MM.1S (cell line): ENCODE results near the gene UHRF1.

Source experiments
- DNase-seq: peaks from one replicate; pipeline ENCODE4 v3.0.0-alpha.2; 2015
- H2AFZ ChIP-seq: fragments of 300-600 bp; sonication (generic); 2 replicates; pipeline ENCODE4 v1.6.0; 2016; ENCODE audit warnings: antibody characterized with exemption, low read length
- H3F3A ChIP-seq: fragments of 300-600 bp; sonication (generic); 2 replicates; pipeline ENCODE4 v1.6.1; 2016; ENCODE audit warnings: mild to moderate bottlenecking, antibody characterized with exemption, low read length, moderate library complexity, mixed read lengths; ENCODE audit not compliant: insufficient read depth
- H3K27ac ChIP-seq: fragments of 300-600 bp; sonication (generic); 2 replicates; pipeline ENCODE4 v1.5.1; 2016; ENCODE audit warnings: mild to moderate bottlenecking, low read length
- H3K27me3 ChIP-seq: fragments of 300-600 bp; sonication (generic); replicated peaks from 2 replicates; pipeline ENCODE4 v1.6.0; 2016; ENCODE audit warnings: low read length; ENCODE audit not compliant: insufficient read depth
- H3K36me3 ChIP-seq: fragments of 300-600 bp; sonication (generic); replicated peaks from 2 replicates; pipeline ENCODE4 v1.6.1; 2016; ENCODE audit warnings: mild to moderate bottlenecking, low read length, mixed read lengths; ENCODE audit not compliant: insufficient read depth
- H3K4me1 ChIP-seq: fragments of 300-600 bp; sonication (generic); 2 replicates; pipeline ENCODE4 v1.6.1; 2016; ENCODE audit warnings: low read length, mixed read lengths
- H3K4me2 ChIP-seq: fragments of 300-600 bp; sonication (generic); 2 replicates; pipeline ENCODE4 v1.6.0; 2016; ENCODE audit warnings: low read depth, low read length
- H3K4me3 ChIP-seq: fragments of 300-600 bp; sonication (generic); 2 replicates; pipeline ENCODE4 v1.5.1; 2016; ENCODE audit warnings: low read length, mixed read lengths
- H3K79me2 ChIP-seq: fragments of 300-600 bp; sonication (generic); 2 replicates; pipeline ENCODE4 v1.6.1; 2016; ENCODE audit warnings: mixed run types, low read length, mixed read lengths
- H3K9ac ChIP-seq: fragments of 300-600 bp; sonication (generic); 2 replicates; pipeline ENCODE4 v1.6.1; 2016; ENCODE audit warnings: low read length, mixed read lengths
- H3K9me2 ChIP-seq: fragments of 300-600 bp; sonication (generic); replicated peaks from 2 replicates; pipeline ENCODE4 v1.6.1; 2016; ENCODE audit warnings: mild to moderate bottlenecking, low read length, mixed read lengths; ENCODE audit not compliant: insufficient read depth
- H3K9me3 ChIP-seq: fragments of 300-600 bp; sonication (generic); replicated peaks from 2 replicates; pipeline ENCODE4 v1.6.1; 2016; ENCODE audit warnings: mild to moderate bottlenecking, low read length, mixed read lengths; ENCODE audit not compliant: insufficient read depth
- H4K20me1 ChIP-seq: fragments of 300-600 bp; sonication (generic); 2 replicates; pipeline ENCODE4 v1.6.1; 2016; ENCODE audit warnings: mild to moderate bottlenecking, low read length, moderate library complexity, mixed read lengths; ENCODE audit not compliant: insufficient read depth
- CTCF ChIP-seq: fragments of 300-600 bp; sonication (generic); IDR thresholded peaks from 2 replicates; pipeline ENCODE4 v1.5.1; 2016; ENCODE audit warnings: antibody characterized with exemption, low read length, mixed read lengths
- EZH2 ChIP-seq: fragments of 300-600 bp; sonication (generic); optimal IDR thresholded peaks from 2 replicates; pipeline ENCODE3; 2017; ENCODE audit warnings: low read depth, mild to moderate bottlenecking, antibody characterized with exemption, low read length, mixed read lengths
- EZH2phosphoT487 ChIP-seq: fragments of 300-600 bp; sonication (generic); IDR thresholded peaks from 2 replicates; pipeline ENCODE4 v1.6.1; 2018; ENCODE audit warnings: antibody characterized with exemption, low read length

UHRF1 gene

GRCh38 chr19:4909156-4909896 lies at the start of gene UHRF1:
UHRF1 (plus strand) TSS chr19:4909501; CDS start chr19:4910886, 1,385 bp downstream.
- peak within 1 kb of the TSS; percentile 90 for H3K9ac ChIP-seq
- H3F3A ChIP-seq: peaks cover 5% of the 10 kb centered on the region; the same call in 1 of the 2 replicates
- H4K20me1 ChIP-seq: peaks cover 8% of the 10 kb centered on the region; the same call in 1 of the 2 replicates
- H3K79me2 ChIP-seq: peaks cover 42% of the 10 kb centered on the region
- peak within 1 kb of the TSS; percentile 47 for H2AFZ ChIP-seq
- H3K36me3 ChIP-seq: no peaks in the 10 kb centered on the region
- DNase-seq: peak; percentile 85
- no peaks in the 10 kb centered on the region for H3K27me3 ChIP-seq
- H3K4me1 ChIP-seq: peaks cover 7% of the 10 kb centered on the region
- H3K27ac ChIP-seq: peak within 1 kb of the TSS; percentile 33; the same call in 1 of the 2 replicates
- no peaks in the 10 kb centered on the region for H3K9me3 ChIP-seq
- H3K4me3 ChIP-seq: peak within 1 kb of the TSS; percentile 65
- TF ChIP-seq EZH2phosphoT487 (no peak), CTCF (no peak), EZH2 (no peak)
- H3K9me2 ChIP-seq: no peaks in the 10 kb centered on the region
- H3K4me2 ChIP-seq: peak within 1 kb of the TSS; percentile 93

GRCh38 chr19:4859697-4860096 lies 49.6 kb upstream of the UHRF1 start:
- Histone ChIP-seq H3K9me2 (no peaks in the 10 kb centered on the region), H3K9ac (no peak overlapping the region), H3K4me1 (no peaks in the 10 kb centered on the region), H2AFZ (no peak overlapping the region), H3K27me3 (no peaks in the 10 kb centered on the region), H3K9me3 (no peaks in the 10 kb centered on the region), H4K20me1 (no peaks in the 10 kb centered on the region), H3K79me2 (no peaks in the 10 kb centered on the region), H3K36me3 (no peaks in the 10 kb centered on the region), H3K27ac (no peak overlapping the region), H3K4me2 (no peak overlapping the region), H3K4me3 (no peak overlapping the region), H3F3A (no peaks in the 10 kb centered on the region)
- no peak for TF ChIP-seq CTCF
- no peak for TF ChIP-seq EZH2phosphoT487
- no peak for TF ChIP-seq EZH2
- no peak for DNase-seq

GRCh38 chr19:4861147-4861546 lies 48.2 kb upstream of the UHRF1 start:
- Histone ChIP-seq H3K27ac (no peak overlapping the region), H3K79me2 (no peaks in the 10 kb centered on the region), H3K4me1 (no peaks in the 10 kb centered on the region), H3F3A (no peaks in the 10 kb centered on the region), H3K36me3 (no peaks in the 10 kb centered on the region), H3K27me3 (no peaks in the 10 kb centered on the region), H3K4me2 (no peak overlapping the region), H3K4me3 (no peak overlapping the region), H4K20me1 (no peaks in the 10 kb centered on the region), H3K9ac (no peak overlapping the region), H3K9me3 (no peaks in the 10 kb centered on the region), H2AFZ (no peak overlapping the region), H3K9me2 (no peaks in the 10 kb centered on the region)
- no peak for DNase-seq
- TF ChIP-seq EZH2phosphoT487 (no peak), CTCF (no peak), EZH2 (no peak)
